Liver (tissue), 9 donors: Measurements from ENCODE around the gene INTS1. TPM values are rescaled to one million over a fixed set of nuclear protein-coding genes. Genes with fewer than 3 reads are reported as not detected.

ENCODE experiments used
- DNase-seq: peaks from one replicate; pipeline ENCODE4 v3.0.0-alpha.2; 2017; ENCODE audit warnings: low spot score
- H3K27ac ChIP-seq, 2 donors: one replicate each; pipeline ENCODE4 v1.7.0; 2013; ENCODE audit warnings: inconsistent platforms in 2 of 2, low read length in 2 of 2, control low read depth in 1 of 2, low read depth in 1 of 2, mild to moderate bottlenecking in 1 of 2
- H3K27me3 ChIP-seq, 4 donors: one replicate each; pipeline versions ENCODE4 v1.6.1 to v1.7.0; 2013; ENCODE audit warnings: low read length in 3 of 4, inconsistent platforms in 1 of 4, mild to moderate bottlenecking in 1 of 4, moderate library complexity in 1 of 4; ENCODE audit not compliant: control insufficient read depth in 4 of 4, insufficient read depth in 4 of 4
- H3K36me3 ChIP-seq, 4 donors: one replicate each; pipeline versions ENCODE4 v1.6.1 to v1.7.0; 2013; ENCODE audit warnings: low read length in 3 of 4, mild to moderate bottlenecking in 3 of 4, low read depth in 1 of 4, moderate library complexity in 1 of 4; ENCODE audit not compliant: control insufficient read depth in 4 of 4, insufficient read depth in 3 of 4
- H3K4me1 ChIP-seq, 4 donors: one replicate each; pipeline versions ENCODE4 v1.6.1 to v1.7.0; 2013; ENCODE audit warnings: low read length in 3 of 4, mild to moderate bottlenecking in 3 of 4, moderate library complexity in 1 of 4; ENCODE audit not compliant: control insufficient read depth in 4 of 4, insufficient read depth in 4 of 4
- H3K4me3 ChIP-seq, 3 donors: one replicate each; pipeline versions ENCODE4 v1.6.1 to v1.7.0; 2013; ENCODE audit warnings: low read length in 3 of 3, control low read depth in 1 of 3, low read depth in 1 of 3, mild to moderate bottlenecking in 1 of 3
- H3K9ac ChIP-seq, 2 donors: one replicate each; pipeline ENCODE4 v1.7.0; 2013; ENCODE audit warnings: low read length in 2 of 2, mild to moderate bottlenecking in 2 of 2, moderate library complexity in 2 of 2, control low read depth in 1 of 2, low read depth in 1 of 2
- H3K9me3 ChIP-seq, 4 donors: one replicate each; pipeline versions ENCODE4 v1.6.1 to v1.7.0; 2013; ENCODE audit warnings: low read length in 3 of 4; ENCODE audit not compliant: control insufficient read depth in 4 of 4
- ATF3 ChIP-seq: IDR thresholded peaks from 2 replicates; pipeline ENCODE4 v1.6.1; 2016; ENCODE audit warnings: antibody characterized with exemption
- CTCF ChIP-seq: fragments of 150-350 bp; IDR thresholded peaks from 2 replicates; pipeline ENCODE4 v1.5.1; 2017; ENCODE audit warnings: improper control_type of control experiment, low read depth, low read length; ENCODE audit not compliant: missing input control
- EGR1 ChIP-seq, 2 donors: IDR thresholded peaks; 2 replicates each; pipeline ENCODE4 v1.6.1; 2016 to 2018; ENCODE audit warnings: antibody characterized with exemption in 2 of 2, low read depth in 2 of 2
- FOXA1 ChIP-seq: IDR thresholded peaks from 2 replicates; pipeline ENCODE4 v1.6.1; 2016; ENCODE audit warnings: antibody characterized with exemption
- FOXA2 ChIP-seq: IDR thresholded peaks from 2 replicates; pipeline ENCODE4 v1.6.1; 2016; ENCODE audit warnings: antibody characterized with exemption
- GABPA ChIP-seq, 2 donors: IDR thresholded peaks in 1 of 2; conservative IDR thresholded peaks in 1 of 2; 2 replicates each; pipeline ENCODE4 v1.6.1; 2016; ENCODE audit warnings: antibody characterized with exemption in 2 of 2, mild to moderate bottlenecking in 1 of 2, moderate library complexity in 1 of 2
- HNF4A ChIP-seq, 2 donors: conservative IDR thresholded peaks; 2 replicates each; pipeline ENCODE4 v1.6.1; 2016; ENCODE audit warnings: antibody characterized with exemption in 2 of 2, mild to moderate bottlenecking in 2 of 2
- HNF4G ChIP-seq: IDR thresholded peaks from 2 replicates; pipeline ENCODE4 v1.6.1; 2016; ENCODE audit warnings: antibody characterized with exemption
- MAX ChIP-seq: IDR thresholded peaks from 2 replicates; pipeline ENCODE4 v1.6.1; 2016; ENCODE audit warnings: antibody characterized with exemption
- NR2F2 ChIP-seq: IDR thresholded peaks from 2 replicates; pipeline ENCODE4 v1.6.1; 2016; ENCODE audit warnings: antibody characterized with exemption
- RAD21 ChIP-seq, 2 donors: IDR thresholded peaks; 2 replicates each; pipeline ENCODE4 v1.6.1; 2016; ENCODE audit warnings: antibody characterized with exemption in 2 of 2, mild to moderate bottlenecking in 2 of 2
- RXRA ChIP-seq, 2 donors: IDR thresholded peaks; 2 replicates each; pipeline ENCODE4 v1.6.1; 2017 to 2018; ENCODE audit warnings: antibody characterized with exemption in 2 of 2, mild to moderate bottlenecking in 1 of 2
- SP1 ChIP-seq: IDR thresholded peaks from 2 replicates; pipeline ENCODE4 v1.6.1; 2018; ENCODE audit warnings: antibody characterized with exemption, mild to moderate bottlenecking
- TAF1 ChIP-seq: conservative IDR thresholded peaks from 2 replicates; pipeline ENCODE4 v1.6.1; 2016; ENCODE audit warnings: antibody characterized with exemption, mild to moderate bottlenecking
- YY1 ChIP-seq: IDR thresholded peaks from 2 replicates; pipeline ENCODE4 v1.6.1; 2016; ENCODE audit warnings: antibody characterized with exemption, mild to moderate bottlenecking
- ZBTB33 ChIP-seq: IDR thresholded peaks from 2 replicates; pipeline ENCODE4 v1.6.1; 2016; ENCODE audit warnings: antibody characterized with exemption
- WGBS: extraction: QIAGEN DNeasy Blood & Tissue Kit; methylation state at CpG from one replicate; pipeline ENCODE4 v1.1.7; 2013; 5-methylcytosine and 5-hydroxymethylcytosine counted together
- polyA plus RNA-seq, 2 donors: library from polyadenylated mRNA; stranded (reverse) in 1 of 2; unstranded in 1 of 2; fragments of 200-250 nt in 1 of 2; fragments of >200 nt in 1 of 2; fragmentation: Nextera tagmentation in 1 of 2; extraction: Ambion mirVana in 1 of 2; gene quantifications; one replicate each; pipeline versions ENCODE4 v1.2.1 to v1.2.3, GENCODE V29; 2013 to 2015
- total RNA-seq, 2 donors: library from RNA; depleted of rRNA; stranded (reverse); fragments of >200 nt; gene quantifications; one replicate each; pipeline ENCODE4 v1.2.3, GENCODE V29; 2014
- donor health status: healthy.
- donor health status: healthy.
- donor health status: healthy.
- donor health status: healthy.
- donor health status: healthy.

INTS1 gene
- total and polyA plus RNA-seq, 4 donors, result 14.6 to 37.9 (median 30.7) TPM

- Histone ChIP-seq H3K27me3 (no peaks in the 10 kb centered on the region), H3K36me3 (peaks cover 0 to 20% (median 10%) of the 10 kb centered on the region in 4 donors), H3K27ac (no peak overlapping the region), H3K9ac (no peak overlapping the region), H3K4me1 (no peaks in the 10 kb centered on the region), H3K9me3 (no peaks in the 10 kb centered on the region), H3K4me3 (no peak overlapping the region)
- no peak for DNase-seq
- TF ChIP-seq FOXA1, result no peak
- TF ChIP-seq MAX, result no peak
- no peak for TF ChIP-seq HNF4A (conservative IDR thresholded peaks at IDR 0.05)
- TF ChIP-seq TAF1, result no peak
- TF ChIP-seq NR2F2, result no peak
- TF ChIP-seq RAD21 (IDR thresholded peaks at IDR 0.05), result no peak
- no peak for TF ChIP-seq SP1
- TF ChIP-seq GABPA (IDR thresholded peaks at IDR 0.05 in 1 of 2, conservative IDR thresholded peaks at IDR 0.05 in 1 of 2), result no peak
- no peak for TF ChIP-seq HNF4G
- no peak for TF ChIP-seq FOXA2
- 91% methylated on average over 41 of the region's 41 CpGs for WGBS
Observed at GRCh38 chr7:1546909-1547776, 43.0 kb upstream of the INTS1 start.

- 90% methylated on average over 28 of the region's 28 CpGs for WGBS
- Histone ChIP-seq H3K9ac (no peak overlapping the region), H3K4me1 (no peaks in the 10 kb centered on the region), H3K9me3 (no peaks in the 10 kb centered on the region), H3K4me3 (no peak overlapping the region), H3K27me3 (no peaks in the 10 kb centered on the region), H3K36me3 (peaks cover 0 to 20% (median 10%) of the 10 kb centered on the region in 4 donors), H3K27ac (no peak overlapping the region)
- TF ChIP-seq HNF4A (conservative IDR thresholded peaks at IDR 0.05), result no peak
- no peak for TF ChIP-seq EGR1 (IDR thresholded peaks at IDR 0.05; ENCODE audit: low read depth in 2 of 2)
- no peak for DNase-seq
Observed at GRCh38 chr7:1546274-1546908, 42.2 kb upstream of the INTS1 start.

- no peak overlapping the region for H3K9ac ChIP-seq
- H3K27me3 ChIP-seq, result no peaks in the 10 kb centered on the region
- peaks cover 3 to 21% (median 12%) of the 10 kb centered on the region in 4 donors for H3K36me3 ChIP-seq
- TF ChIP-seq ZBTB33 (no peak), FOXA1 (no peak), NR2F2 (no peak), CTCF (no peak), SP1 (no peak), RXRA (IDR thresholded peaks at IDR 0.05) (no peak), ATF3 (no peak), YY1 (no peak), HNF4G (no peak)
- no peaks in the 10 kb centered on the region for H3K4me1 ChIP-seq
- no peak for DNase-seq
- no peak overlapping the region for H3K4me3 ChIP-seq
- WGBS, result 86% methylated on average over 40 of the region's 40 CpGs
- H3K9me3 ChIP-seq, result no peaks in the 10 kb centered on the region
- no peak overlapping the region for H3K27ac ChIP-seq
Observed at GRCh38 chr7:1545417-1546246, 41.4 kb upstream of the INTS1 start.
